ENCODE results near the gene EXOSC3. TPM values are rescaled to one million over a fixed set of nuclear protein-coding genes. Genes with fewer than 3 reads are reported as not detected.
A peak's percentile ranks its signal among the peaks of the same experiment; 100 is the strongest.
"Not testable (repeated sequence)": the region's sequence is repeated elsewhere in the genome, so short reads cannot be mapped to it uniquely, and the experiment has no call there.

EXOSC3 gene
- total RNA-seq, 1 experiment from 2014 or later = 71.9 TPM

DNA sequence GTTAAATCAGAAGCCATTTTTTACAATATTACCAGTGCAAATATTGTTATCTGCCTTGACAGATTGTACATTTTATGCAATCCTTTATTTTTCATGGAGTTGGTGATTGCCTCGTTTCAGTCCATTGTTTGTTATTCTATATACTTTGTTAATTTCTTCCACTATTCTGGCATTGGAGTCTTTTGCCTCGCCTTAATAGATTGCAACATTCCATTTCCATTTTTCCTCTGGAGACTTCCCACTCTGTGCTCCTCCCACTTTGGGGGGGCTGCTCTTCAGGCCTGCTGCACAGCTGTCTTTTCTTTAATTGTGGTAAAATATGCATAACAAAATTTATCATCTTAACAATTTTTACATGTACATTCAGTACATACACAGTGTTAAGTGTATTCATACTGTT, 11.4 kb upstream of the EXOSC3 start:
- DNase-seq = no peak

DNA sequence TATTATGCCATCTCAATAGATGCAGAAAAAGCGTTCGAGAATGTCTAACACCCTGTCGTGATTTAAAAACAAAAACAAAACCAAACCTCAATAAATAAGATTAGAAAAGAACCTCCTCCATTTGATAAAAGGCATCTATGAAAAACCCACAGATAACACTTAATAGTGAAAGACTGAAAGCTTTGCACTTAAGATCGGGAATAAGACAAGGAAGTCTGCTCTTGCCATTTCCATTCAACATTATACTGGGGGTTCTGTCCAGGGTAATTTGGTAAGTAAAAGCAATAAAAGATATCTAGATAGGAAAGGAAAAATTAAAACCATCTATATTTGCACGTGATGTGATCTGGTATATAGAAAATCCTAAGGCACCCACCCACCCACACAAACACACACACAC, 7.3 kb upstream of the EXOSC3 start:
- H3K27me3 ChIP-seq (ENCODE audit: control insufficient read depth, insufficient read depth, low read length) = no peaks in the 10 kb centered on the region
- no peaks in the 10 kb centered on the region for H3K36me3 ChIP-seq (replicated peaks; ENCODE audit: control insufficient read depth, insufficient read depth, low read length)
- no peak for DNase-seq
- no peak overlapping the region for H3K4me3 ChIP-seq (ENCODE audit: insufficient read depth, low read depth, low read length)

More for the DNA sequence above, 11.4 kb upstream of the EXOSC3 start:
- Histone ChIP-seq H3K27me3 (ENCODE audit: control insufficient read depth, insufficient read depth, low read length) (no peaks in the 10 kb centered on the region), H3K4me3 (ENCODE audit: insufficient read depth, low read depth, low read length) (no peak overlapping the region), H3K36me3 (replicated peaks; ENCODE audit: control insufficient read depth, insufficient read depth, low read length) (no peaks in the 10 kb centered on the region)

DNA sequence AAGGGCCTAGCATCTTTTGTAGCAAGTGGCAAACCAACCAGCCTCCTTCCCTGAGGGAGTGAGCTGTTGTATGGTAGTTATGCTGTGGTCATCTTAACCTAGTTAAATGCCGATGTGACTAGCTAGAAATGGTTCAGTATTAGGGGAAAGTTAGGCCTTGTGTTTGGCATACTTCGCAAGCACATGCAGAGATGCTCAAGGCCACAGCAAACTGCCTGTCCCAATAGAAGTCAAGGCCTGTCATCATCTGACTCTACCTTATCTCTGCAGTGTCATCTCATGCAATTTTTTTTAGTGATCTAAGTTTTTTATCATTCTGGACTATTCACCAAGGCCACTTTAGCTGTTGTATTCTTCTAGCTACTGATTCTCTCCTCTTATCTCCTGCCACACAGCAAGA, 5.2 kb upstream of the EXOSC3 start:
- Histone ChIP-seq H3K4me3 (ENCODE audit: insufficient read depth, low read depth, low read length) (no peak overlapping the region), H3K27me3 (ENCODE audit: control insufficient read depth, insufficient read depth, low read length) (no peaks in the 10 kb centered on the region), H3K36me3 (replicated peaks; ENCODE audit: control insufficient read depth, insufficient read depth, low read length) (no peaks in the 10 kb centered on the region)
- no peak for DNase-seq

DNA sequence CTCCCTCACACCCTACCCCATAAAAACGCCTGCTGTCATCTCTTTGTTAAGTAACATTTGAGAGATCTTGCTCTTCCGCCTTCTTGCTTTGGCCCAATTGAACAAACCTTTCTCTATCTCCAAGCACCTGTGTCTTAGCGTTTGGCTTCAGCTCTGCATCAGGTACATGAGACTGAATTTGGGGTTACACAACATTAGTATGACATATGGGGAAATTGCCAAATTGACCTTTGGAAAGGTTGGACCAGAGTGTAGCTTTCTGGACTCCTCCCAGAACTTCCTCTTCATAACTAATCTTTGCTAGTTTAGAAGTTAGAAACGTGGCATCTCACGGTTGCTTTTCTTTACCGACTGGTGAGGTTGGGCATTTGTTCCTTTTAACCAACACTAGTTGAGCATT, 3.5 kb upstream of the EXOSC3 start:
- H3K27me3 ChIP-seq (ENCODE audit: control insufficient read depth, insufficient read depth, low read length) = no peaks in the 10 kb centered on the region
- H3K36me3 ChIP-seq (replicated peaks; ENCODE audit: control insufficient read depth, insufficient read depth, low read length) = peaks cover under 1% of the 10 kb centered on the region; the same call in 1 of the 2 replicates
- no peak for DNase-seq
- no peak overlapping the region for H3K4me3 ChIP-seq (ENCODE audit: insufficient read depth, low read depth, low read length)

DNA sequence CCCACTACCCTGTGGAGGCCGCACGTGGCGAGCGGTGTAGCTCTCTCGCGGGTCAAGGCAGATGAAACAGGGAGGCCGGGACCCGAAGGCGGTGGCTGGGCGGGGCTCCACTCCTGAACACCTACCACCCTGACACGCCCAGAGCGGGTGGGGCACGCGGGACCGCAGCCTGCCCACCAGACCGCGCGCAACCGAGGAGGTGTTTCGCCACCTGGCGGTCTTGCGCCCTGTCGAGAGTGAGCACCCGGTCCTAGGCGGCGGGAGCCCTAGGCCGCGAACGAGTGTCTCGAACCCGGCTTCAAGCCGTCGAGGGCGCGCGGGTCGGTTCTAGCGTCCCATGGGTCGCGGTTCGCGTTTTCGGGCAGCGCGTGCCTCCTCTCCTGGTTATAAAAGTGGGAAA, 2.2 kb upstream of the EXOSC3 start:
- DNase-seq = peak; percentile 48
- Histone ChIP-seq H3K36me3 (replicated peaks; ENCODE audit: control insufficient read depth, insufficient read depth, low read length) (peaks cover 9% of the 10 kb centered on the region), H3K4me3 (ENCODE audit: insufficient read depth, low read depth, low read length) (no peak overlapping the region), H3K27me3 (ENCODE audit: control insufficient read depth, insufficient read depth, low read length) (no peaks in the 10 kb centered on the region)

DNA sequence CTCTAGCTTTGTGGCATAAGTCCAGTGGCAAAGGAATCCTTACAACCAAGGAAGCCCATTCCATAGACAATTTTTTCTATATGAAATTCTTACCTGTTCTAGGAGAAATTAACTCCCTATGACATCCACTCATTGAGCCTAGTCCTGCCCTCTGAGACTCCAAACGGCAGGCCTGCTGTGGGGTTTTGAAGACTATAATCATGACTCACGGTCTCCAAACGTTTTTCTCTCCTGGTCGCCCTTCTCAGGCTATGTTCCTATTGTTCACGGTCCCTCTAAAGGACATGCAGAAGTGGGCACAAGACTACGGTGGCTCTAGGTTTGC, 611 bp downstream of the EXOSC3 start:
- no peak for DNase-seq
- Histone ChIP-seq H3K36me3 (replicated peaks; ENCODE audit: control insufficient read depth, insufficient read depth, low read length) (peaks cover 22% of the 10 kb centered on the region), H3K4me3 (ENCODE audit: insufficient read depth, low read depth, low read length) (peak overlapping the region; percentile 94), H3K27me3 (ENCODE audit: control insufficient read depth, insufficient read depth, low read length) (no peaks in the 10 kb centered on the region)

DNA sequence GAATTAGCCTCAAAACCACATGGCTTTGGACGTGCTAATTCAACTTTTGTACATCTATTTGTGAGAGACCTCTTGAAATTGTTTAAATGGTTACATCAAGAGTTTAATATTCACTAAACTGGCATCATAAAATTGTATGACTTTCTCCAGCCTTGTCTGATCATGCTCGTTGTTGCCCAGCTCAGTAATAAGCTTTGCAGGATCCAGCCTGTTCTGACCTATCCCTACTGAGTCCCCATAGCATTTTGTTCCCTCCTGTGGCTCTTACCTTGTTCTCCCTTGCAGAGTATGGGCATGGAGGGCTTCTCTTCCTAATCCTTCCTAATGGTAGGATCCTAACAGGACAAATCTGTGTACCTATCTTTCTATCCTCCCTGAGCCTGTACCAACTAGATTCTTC, 6.3 kb downstream of the EXOSC3 start:
- H3K36me3 ChIP-seq (replicated peaks; ENCODE audit: control insufficient read depth, insufficient read depth, low read length) = peaks cover 31% of the 10 kb centered on the region
- H3K27me3 ChIP-seq (ENCODE audit: control insufficient read depth, insufficient read depth, low read length) = no peaks in the 10 kb centered on the region
- H3K4me3 ChIP-seq (ENCODE audit: insufficient read depth, low read depth, low read length) = no peak overlapping the region
- no peak for DNase-seq

DNA sequence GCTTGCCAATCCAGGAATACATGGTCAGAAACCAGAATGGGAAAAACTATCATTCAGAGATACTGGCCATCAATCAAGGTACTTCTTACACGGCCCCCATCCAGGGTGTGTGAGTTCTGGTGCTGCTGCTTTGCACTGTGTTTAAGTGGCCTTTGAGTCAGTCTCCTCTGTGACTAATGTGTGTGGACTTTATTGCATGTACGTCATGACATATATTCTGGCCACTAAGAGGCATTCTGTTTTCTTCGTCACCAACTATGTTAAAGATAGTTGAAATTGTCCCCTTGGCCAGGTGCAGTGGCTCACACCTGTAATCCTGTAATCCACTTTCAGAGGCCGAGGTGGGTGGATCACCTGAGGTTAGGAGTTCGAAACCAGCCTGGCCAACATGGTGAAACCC, 8.5 kb downstream of the EXOSC3 start:
- H3K4me3 ChIP-seq (ENCODE audit: insufficient read depth, low read depth, low read length) = no peak overlapping the region
- no peak for DNase-seq
- peaks cover 16% of the 10 kb centered on the region for H3K36me3 ChIP-seq (replicated peaks; ENCODE audit: control insufficient read depth, insufficient read depth, low read length)
- H3K27me3 ChIP-seq (ENCODE audit: control insufficient read depth, insufficient read depth, low read length) = no peaks in the 10 kb centered on the region

DNA sequence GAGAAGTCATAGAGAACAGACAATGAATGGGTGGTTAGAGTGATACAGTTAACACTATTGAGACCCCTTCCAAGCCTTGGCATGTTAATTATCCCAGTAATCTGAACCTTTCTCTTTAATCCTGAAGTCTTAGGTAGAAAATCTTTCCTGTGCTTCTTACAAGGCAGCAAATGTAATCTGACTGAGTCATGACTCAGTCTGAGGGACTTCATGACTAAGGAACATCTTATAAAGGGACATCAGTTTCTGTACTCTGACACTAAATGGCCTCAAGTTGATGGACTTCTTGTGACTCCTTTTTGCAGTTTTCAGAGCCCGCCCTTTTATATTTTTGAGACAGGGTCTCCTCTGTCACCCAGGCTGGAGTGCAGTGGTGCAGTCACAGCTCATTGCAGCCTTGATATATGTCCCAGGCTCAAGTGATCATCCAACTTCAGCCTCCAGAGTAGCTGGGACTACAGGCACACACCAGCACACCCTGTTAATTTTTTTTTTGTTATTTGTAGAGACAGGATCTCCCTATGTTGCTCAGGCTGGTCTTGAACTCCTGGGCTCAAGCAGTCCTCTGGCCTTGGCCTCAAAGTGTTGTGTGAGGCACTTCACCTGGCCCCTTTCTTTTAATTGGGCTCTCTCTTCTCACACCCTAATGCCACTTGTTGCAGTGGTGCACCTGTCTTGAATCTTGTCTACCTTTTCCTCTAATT, 9.5 kb downstream of the EXOSC3 start:
- no peak overlapping the region for H3K4me3 ChIP-seq (ENCODE audit: insufficient read depth, low read depth, low read length)
- peaks cover 11% of the 10 kb centered on the region for H3K36me3 ChIP-seq (replicated peaks; ENCODE audit: control insufficient read depth, insufficient read depth, low read length)
- DNase-seq = no peak
- no peaks in the 10 kb centered on the region for H3K27me3 ChIP-seq (ENCODE audit: control insufficient read depth, insufficient read depth, low read length)

DNA sequence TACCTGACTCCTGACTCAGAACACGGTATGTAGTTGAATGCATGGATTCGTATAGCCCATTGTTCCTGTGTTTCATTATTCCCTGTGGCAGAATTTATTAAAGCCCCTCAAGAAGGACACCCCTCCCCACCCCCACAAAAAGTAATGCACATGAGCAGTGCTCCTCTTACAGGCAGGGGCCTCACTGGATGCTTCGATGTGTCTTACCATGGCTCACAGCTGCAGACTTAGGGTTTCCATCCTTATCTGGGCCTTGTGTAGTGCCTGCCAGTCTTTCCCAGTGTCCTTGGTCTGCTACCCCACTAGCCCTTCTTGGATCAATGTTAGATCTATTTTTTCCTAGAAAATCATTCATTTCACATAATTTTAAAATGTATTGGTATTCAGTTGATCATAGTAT, 14.9 kb downstream of the EXOSC3 start:
- DNase-seq = no peak
- H3K36me3 ChIP-seq (replicated peaks; ENCODE audit: control insufficient read depth, insufficient read depth, low read length) = peaks cover 2% of the 10 kb centered on the region; the same call in 1 of the 2 replicates
- no peak overlapping the region for H3K4me3 ChIP-seq (ENCODE audit: insufficient read depth, low read depth, low read length)
- H3K27me3 ChIP-seq (ENCODE audit: control insufficient read depth, insufficient read depth, low read length) = no peaks in the 10 kb centered on the region

DNA sequence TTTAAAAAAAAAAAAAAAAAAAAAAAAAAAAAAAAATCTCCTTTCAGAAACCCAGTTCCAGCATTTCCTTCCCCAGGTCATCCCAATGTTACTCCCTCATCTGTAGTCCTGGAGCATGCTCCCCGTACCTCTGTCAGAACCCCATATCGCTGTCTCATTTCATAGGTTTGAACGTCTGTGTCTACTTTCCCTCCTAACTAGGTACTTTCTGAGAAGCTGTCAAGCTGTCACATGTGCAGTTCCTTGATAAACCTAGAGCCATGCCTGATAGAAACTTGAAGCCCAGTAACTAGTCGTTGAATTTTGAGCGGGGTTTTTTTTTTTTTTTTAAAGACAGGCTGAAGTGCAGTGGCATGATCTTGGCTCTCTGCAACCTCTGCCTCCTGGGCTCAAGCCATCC, 15.6 kb downstream of the EXOSC3 start:
- DNase-seq = no peak
- Histone ChIP-seq H3K36me3 (replicated peaks; ENCODE audit: control insufficient read depth, insufficient read depth, low read length) (peaks cover 2% of the 10 kb centered on the region; the same call in 1 of the 2 replicates), H3K27me3 (ENCODE audit: control insufficient read depth, insufficient read depth, low read length) (no peaks in the 10 kb centered on the region), H3K4me3 (ENCODE audit: insufficient read depth, low read depth, low read length) (no peak overlapping the region)

DNA sequence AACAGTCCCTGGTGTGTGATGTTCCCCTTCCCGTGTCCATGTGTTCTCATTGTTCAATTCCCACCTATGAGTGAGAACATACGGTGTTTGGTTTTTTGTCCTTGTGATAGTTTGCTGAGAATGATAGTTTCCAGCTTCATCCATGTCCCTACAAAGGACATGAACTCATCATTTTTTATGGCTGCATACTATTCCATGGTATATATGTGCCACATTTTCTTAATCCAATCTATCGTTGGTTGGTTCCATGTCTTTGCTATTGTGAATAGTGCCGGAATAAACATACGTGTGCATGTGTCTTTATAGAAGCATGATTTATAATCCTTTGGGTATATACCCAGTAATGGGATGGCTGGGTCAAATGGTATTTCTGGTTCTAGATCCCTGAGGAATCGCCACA, 19.6 kb downstream of the EXOSC3 start:
- H3K36me3 ChIP-seq (replicated peaks; ENCODE audit: control insufficient read depth, insufficient read depth, low read length); H3K4me3 ChIP-seq (ENCODE audit: insufficient read depth, low read depth, low read length); DNase-seq; H3K27me3 ChIP-seq (ENCODE audit: control insufficient read depth, insufficient read depth, low read length): not testable (repeated sequence)

DNA sequence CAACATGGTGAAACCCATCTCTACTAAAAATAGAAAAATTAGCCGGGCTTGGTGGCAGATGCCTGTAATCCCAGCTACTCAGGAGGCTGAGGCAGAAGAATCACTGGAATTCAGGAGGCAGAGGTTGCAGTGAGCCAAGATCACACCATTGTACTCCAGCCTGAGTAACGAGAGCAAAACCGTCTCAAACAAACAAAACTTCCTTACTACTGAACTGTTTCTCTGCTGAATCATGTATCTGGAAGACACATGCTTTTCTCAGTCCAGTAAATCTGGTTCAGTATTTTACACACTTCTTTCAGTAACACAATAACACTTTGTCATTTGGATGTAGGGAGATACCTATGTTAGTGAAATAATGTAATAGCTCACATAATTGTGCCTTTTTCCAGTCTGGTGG, 23.4 kb downstream of the EXOSC3 start:
- no peaks in the 10 kb centered on the region for H3K36me3 ChIP-seq (replicated peaks; ENCODE audit: control insufficient read depth, insufficient read depth, low read length)
- no peak for DNase-seq
- H3K4me3 ChIP-seq (ENCODE audit: insufficient read depth, low read depth, low read length) = no peak overlapping the region
- H3K27me3 ChIP-seq (ENCODE audit: control insufficient read depth, insufficient read depth, low read length) = no peaks in the 10 kb centered on the region

DNA sequence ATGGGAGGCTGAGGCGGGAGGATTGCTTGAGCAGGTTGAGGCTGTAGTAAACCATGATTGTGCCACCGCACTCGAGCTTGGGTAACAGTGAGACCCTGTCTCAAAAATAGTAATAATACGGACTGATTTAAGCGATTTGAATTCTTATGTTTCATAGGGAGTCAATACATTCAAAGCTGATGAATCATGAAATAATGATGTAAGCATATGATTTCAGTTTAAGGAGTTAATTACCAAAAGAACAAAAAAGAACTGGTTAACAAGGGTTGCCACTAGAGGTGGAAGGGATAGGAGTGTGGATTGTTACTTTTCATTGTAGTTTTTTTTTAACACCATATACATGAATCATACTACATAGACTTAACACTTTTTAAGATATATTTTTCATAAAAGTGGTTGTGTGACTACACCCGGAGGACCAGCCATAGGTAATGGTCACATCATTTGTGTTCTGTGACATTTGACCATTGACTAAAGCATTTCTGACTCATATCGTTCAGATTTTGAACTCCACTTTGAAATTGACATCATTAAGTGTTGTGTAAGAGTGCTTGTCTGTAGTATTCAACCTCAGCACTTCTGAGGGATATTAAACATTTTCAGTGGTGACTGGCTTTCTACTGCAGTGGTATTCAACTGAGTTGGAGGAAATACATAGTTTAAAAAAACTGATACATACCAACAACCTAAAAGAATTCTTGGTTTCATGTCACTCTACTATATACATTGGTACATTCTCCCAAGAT, 24.3 kb downstream of the EXOSC3 start:
- DNase-seq = no peak
- H3K36me3 ChIP-seq (replicated peaks; ENCODE audit: control insufficient read depth, insufficient read depth, low read length) = no peaks in the 10 kb centered on the region
- no peaks in the 10 kb centered on the region for H3K27me3 ChIP-seq (ENCODE audit: control insufficient read depth, insufficient read depth, low read length)
- H3K4me3 ChIP-seq (ENCODE audit: insufficient read depth, low read depth, low read length) = no peak overlapping the region

DNA sequence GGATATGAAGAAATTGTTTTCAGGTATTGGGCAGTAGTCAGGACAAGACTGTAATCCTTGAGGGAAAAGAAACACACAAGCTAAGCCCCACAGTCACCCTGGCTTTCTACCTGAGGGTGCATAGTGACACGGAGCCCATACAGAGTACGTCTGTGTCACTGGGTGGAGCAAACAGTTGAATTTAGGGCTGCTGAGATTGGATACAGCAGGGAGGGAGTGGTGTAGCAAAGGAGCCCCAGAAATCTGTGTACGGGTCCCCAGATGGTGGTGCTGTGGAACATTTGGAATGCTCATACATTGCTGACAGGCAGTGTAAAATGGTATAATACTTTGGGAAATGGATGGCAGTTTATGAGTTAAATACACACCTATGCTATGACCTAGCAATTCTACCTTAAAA, 26.1 kb downstream of the EXOSC3 start:
- no peak for DNase-seq
- Histone ChIP-seq H3K4me3 (ENCODE audit: insufficient read depth, low read depth, low read length) (no peak overlapping the region), H3K36me3 (replicated peaks; ENCODE audit: control insufficient read depth, insufficient read depth, low read length) (no peaks in the 10 kb centered on the region)

More for the DNA sequence above, 26.1 kb downstream of the EXOSC3 start:
- no peaks in the 10 kb centered on the region for H3K27me3 ChIP-seq (ENCODE audit: control insufficient read depth, insufficient read depth, low read length)
